ENCODE data around the gene FAM156A. TPM values are rescaled to one million over a fixed set of nuclear protein-coding genes. Genes with fewer than 3 reads are reported as not detected.
A peak's percentile ranks its signal among the peaks of the same experiment; 100 is the strongest.
"Not testable (repeated sequence)": the region's sequence is repeated elsewhere in the genome, so short reads cannot be mapped to it uniquely, and the experiment has no call there.

Gene FAM156A
- polyA plus RNA-seq, 3 donors = 16.7 to 21.7 (median 19.3) TPM

DNA sequence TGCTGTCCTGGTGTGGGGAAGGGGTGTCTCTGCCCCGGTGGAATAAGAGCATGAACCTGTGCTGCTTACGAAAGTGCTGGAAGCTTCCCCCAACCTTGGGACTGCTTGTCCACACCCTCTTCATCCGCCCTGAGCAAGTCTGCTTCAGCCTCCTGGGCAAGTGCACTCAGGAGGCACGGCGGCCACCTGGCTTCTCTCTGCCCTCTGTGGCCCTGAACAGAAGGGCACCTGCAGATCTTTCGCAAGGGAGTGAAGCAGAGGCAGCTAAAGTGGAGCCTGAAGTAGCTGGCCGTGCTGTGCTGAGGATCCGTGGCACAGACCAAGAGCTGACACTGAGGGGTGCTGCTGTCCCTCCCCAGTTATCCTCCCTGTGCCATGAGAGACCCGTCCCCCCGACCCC is 9.6 kb upstream of the FAM156A start:
- DNase-seq (ENCODE audit: low read depth in 3 of 3, low spot score in 2 of 3) = not testable (repeated sequence)

DNA sequence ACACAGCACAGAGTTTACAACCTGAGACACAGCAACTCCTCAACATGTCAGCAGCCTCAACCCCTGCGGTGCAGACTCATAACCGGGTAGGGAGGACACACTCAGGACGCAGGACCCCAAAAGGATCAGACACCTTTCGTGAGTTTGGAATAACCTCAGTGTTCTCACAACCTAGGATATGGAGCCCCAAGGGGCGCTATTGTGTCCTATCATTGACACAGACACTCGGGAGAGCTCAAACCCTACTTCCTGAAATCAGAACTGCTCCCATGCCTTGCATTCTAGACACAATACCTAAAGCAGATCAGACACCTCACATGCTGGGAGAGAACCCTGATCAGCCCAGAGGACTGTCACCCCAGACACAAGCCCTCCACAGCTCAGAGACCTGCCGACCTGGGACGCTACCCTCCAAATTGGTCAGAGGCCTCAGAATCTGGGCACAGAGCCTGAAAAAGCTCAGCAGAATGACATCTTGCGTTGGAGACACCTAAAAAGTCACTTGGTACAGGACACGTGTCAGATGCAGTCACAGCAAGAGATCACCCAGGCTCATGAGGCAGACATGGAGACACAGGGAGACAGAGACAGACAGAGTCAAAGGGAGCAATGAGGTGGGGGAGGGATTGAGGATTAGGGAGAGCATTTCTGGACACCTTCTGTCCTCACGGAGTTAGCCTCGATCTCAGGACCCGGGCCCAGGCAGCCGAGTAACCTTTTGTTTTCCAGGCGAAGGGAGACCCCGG is 8.8 kb upstream of the FAM156A start:
- not testable (repeated sequence) for DNase-seq (ENCODE audit: low read depth in 3 of 3, low spot score in 2 of 3)

DNA sequence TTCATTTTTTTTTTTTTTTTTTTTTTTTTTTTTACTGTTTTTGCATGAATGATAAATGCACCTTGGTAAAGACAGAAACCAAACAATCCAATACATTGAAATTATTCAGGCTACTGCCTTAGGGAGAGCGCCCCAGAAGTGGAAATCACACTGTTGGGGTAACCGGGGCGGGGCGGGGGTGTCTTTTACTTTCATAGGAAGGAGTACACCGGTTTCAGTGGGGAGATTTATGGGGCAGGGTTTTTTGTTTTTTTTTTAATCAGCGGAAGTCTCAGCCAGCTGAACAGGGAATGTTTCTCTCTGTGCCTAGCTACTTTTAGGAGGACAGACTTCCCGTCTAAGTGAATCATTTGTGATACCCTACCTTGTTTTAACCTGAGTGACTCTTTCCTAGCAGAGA is 643 bp upstream of the FAM156A start:
- not testable (repeated sequence) for DNase-seq (ENCODE audit: low read depth in 3 of 3, low spot score in 2 of 3)

DNA sequence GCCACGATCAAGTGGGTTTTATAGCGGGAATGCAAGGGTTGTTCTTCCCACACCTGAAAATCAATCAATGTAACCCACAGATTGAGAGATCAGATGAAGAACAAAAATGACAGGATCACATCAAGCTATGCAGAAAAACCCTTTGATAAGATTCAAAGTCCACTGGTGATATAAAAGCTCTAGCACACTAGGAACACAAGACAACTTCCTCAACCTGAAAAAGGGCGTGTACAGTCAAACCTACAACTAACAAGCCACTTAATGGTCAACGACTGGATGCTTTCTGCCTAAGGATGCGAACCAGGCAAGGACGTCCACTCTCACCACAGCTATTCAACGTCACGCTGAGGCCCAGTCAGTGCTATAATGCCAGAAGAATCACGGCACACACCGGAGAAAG is 8.4 kb downstream of the FAM156A start:
- DNase-seq (ENCODE audit: low read depth in 3 of 3, low spot score in 2 of 3) = not testable (repeated sequence)

DNA sequence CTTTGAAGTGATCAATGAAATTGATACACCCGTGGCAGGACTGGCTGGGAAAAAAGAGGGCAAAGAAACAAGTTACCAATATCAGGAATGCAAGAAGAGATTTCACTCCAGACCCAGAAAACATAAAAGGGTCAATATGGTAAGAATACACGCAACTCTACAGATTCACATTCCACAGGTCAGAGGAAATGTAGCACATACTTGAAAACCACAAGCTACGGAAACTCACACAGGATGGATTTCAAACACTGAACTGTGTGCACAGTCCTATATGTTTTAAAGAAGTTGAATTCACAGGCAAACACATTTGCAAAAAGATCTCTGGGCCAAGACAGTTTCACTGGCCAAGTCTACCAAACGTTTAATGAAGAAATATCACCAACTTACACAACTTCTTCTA is 9.0 kb downstream of the FAM156A start:
- DNase-seq (ENCODE audit: low read depth in 3 of 3, low spot score in 2 of 3) = not testable (repeated sequence)

DNA sequence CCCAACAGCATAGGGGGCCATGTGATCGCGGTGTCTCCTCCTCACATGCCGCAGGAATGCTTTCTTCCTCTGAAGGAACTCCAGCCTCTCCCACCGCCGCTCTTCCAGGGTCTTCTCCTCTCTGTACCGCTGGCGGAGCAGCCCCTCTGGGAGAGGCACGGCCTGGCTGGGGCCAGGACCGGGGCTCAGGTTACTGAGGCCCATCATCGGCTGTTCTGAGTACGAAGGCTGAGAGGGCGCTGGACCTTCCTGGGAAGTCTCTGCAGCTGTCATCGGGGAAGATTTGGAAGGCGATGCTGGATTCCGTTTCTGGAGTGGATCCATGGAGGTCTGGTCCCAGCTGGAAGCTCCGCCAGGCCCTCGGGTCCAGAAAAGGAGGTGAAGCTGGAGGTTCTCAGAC is 10.1 kb downstream of the FAM156A start:
- DNase-seq (ENCODE audit: low read depth in 3 of 3, low spot score in 2 of 3) = not testable (repeated sequence)

DNA sequence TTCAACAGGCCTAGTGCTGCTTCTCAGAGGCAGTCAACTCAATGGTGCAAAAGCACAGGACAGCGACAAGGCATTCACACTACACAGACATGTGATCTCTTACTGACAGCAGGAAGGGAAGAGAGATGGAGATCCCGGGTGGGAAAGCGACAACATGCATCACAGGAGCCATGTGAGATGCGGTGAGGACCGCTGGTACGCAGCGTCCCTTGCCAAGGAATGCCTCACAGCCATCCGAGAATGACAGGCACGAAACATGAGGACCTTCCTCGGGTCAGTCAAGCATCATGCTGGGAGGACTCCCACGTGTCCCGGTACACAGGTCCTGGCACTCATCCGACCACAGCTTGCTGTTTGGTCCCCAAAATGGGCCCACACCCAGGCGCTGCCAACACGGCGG is 10.8 kb downstream of the FAM156A start:
- not testable (repeated sequence) for DNase-seq (ENCODE audit: low read depth in 3 of 3, low spot score in 2 of 3)

DNA sequence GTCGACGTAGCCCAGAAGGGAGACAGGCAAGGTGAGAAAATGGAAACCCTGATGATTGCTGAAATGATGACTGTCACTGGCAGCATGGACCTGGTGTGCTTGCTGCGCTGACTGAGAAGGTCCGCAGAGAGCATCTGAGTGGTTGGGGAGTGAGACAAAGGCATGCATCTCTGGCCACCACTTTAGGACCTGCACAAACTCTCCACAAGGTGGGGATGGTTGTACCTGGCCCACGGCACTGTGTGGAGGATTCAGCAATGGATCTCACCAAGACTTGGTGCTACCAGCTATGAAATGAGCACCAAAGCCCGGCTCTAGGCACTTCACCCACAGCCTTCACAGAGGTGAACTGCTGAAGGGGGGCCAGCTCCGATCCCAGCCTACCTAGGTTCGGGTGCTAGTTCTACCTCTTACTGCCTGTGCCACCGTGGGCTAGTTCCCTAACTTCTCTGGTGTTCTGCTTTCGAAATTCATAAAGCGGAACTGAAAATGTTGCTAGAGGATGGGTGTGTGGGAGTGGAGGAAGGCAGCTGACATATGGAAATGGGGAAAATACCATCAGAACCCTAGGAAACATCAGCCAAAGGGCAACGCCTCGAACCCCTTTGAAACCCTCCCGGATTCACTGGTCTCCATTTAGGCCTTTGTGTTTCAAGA is 12.4 kb downstream of the FAM156A start:
- DNase-seq (ENCODE audit: low read depth in 3 of 3, low spot score in 2 of 3) = not testable (repeated sequence)

DNA sequence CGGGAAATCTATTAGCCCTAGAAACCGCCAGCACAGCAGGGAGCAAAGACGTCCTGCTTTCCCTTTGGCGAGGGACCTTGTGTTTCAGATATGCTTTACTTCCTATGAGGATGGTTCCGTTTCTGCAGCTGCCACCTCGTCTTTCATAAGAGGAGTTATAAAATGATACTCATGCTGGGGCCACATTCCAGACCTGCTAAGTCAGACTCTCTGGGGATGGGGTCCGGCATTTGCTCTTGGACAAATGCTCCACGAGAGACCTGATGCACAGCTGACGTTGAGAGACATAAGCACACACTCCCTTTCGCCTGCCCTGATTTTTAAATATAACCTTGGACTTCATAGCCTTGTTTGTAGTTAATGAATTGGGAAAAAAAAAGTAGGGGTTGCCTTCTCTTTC is 16.6 kb downstream of the FAM156A start:
- DNase-seq (ENCODE audit: low read depth in 3 of 3, low spot score in 2 of 3) = not testable (repeated sequence)

DNA sequence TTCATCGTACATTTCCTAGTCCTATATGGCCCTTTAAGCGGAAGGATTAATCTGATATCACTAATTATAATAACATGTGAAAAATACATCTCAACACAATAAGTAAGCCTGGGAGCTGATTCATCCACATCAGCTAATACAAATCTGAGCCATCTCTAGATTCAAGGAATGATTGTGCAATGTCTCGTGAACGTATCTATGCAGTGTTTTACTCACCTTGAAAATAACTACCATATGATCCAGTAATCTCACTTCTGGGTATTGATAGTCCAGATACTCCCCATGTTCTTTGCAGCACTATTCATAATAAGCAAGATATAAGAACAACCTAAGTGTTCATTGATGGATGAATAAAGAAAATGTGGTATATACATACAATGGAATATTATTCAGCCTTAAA is 17.6 kb downstream of the FAM156A start:
- DNase-seq (ENCODE audit: low read depth in 3 of 3, low spot score in 2 of 3) = not testable (repeated sequence)

DNA sequence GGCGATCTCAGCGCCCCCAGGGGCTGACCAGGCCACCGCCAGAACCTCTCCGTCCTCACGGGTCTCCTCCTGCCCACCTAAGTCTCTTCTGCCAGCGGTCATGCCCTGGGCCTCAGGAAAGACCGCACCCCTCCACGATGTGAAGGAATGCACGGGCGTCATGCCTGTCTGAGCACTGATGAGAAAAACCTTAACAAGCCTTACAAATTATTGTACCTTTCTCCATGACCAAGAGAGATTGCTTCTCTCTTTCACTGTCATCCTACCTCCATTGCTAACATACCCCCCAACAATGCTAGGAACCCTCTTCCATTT is 22.9 kb downstream of the FAM156A start:
- DNase-seq (ENCODE audit: low read depth in 3 of 3, low spot score in 2 of 3) = not testable (repeated sequence)

DNA sequence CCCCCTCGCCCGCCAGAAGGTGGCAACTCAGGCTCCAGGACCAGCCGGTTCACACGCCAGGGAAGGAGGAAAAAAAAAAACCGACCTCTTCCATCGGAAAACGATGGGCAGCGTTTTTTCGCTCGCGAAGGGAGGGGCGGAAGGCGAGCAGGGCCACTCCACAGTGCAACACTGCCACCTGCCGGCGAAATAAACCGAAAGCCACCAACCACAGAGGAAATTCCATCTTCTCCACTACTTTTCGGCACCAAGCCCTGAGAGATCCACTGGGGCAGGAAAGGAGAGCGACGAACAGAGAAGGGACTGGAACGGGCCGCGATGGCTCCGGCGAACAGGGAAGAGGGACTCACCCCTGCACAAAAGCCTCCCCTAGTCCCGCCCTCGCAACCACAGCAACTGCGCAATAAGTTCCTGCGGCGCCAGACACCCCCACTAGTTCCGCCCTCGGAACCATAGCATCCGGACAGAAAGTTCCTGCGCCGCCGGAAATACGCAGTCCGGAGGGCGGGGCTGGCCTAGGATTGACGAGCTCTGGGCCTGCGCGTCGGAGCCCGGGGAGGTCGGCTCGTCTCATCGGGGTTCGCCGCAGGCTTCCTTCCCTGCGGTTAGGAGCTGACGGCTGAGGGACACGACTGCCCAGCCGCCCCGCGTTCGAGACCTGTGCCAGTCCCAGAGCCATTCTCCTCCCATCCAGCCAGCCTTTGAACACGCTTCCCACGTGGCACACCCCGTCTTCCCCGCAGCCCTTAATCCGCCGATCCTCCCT is 23.4 kb downstream of the FAM156A start:
- DNase-seq (ENCODE audit: low read depth in 3 of 3, low spot score in 2 of 3) = peak; percentile 77 to 80 (median 79)

DNA sequence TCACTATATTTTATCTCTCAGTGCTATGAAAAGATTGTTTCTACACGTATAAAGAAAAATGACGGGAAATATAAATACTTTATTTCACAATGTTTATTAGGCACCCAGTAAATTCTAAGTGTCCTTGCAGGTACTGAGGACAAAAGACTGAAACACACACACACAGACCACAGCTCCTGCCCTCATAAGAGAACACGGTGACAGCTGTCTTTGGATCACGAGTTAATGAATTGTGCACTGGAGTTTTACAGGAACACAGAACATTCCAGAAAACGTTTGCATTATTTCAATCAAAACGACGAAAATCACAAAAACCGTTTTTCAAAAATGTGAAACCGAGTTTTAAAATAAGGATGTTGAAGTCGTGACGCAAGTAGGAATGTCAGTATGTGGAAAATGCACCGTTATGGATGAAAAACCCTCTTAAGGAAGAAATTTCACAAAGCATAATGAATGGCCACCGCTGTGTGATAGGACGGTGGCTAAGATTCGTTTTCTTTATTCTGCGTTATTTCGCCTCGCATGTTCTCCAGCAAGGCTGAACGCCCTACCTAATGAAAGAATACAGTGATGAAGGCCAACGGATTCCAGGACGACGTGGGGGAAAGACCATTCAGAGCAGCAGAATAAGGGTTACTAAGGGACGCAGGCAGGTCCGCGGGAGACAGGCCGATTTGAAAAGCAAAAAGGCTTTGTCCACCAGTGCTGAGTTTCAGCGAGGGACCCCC is 24.2 kb downstream of the FAM156A start:
- no peak for DNase-seq (ENCODE audit: low read depth in 3 of 3, low spot score in 2 of 3)

DNA sequence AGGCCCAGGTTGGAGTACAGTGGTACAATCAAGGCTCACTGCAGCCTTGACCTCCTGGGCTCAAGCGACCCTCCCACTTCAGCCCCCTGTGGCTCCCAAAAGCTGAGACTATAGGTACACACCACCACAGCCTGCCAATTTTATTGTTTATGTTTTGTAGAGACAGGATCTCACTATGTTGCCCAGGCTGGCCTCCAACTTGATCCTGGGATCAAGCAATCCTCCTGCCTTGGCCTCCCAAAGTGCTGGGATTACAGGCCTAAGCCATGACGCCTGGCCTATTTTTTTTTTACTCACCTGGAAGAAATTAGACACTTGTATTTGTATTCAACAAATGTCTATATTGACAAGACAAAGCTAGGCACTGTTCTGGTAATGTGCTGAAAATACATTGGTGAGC is 25.1 kb downstream of the FAM156A start:
- no peak for DNase-seq (ENCODE audit: low read depth in 3 of 3, low spot score in 2 of 3)

DNA sequence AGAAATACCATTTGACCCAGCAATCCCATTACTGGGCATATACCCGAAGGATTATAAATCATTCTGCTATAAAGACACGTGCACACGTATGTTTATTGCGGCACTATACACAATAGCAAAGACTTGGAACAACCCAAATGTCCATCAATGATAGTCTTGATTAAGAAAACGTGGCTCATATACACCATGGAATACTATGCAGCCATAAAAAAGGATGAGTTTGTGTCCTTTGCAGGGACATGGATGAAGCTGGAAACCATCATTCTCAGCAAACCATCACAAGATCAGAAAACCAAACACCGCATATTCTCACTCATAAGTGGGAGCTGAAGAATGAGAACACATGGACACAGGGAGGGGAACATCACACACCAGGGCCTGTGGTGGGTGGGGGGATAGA is 28.1 kb downstream of the FAM156A start:
- DNase-seq (ENCODE audit: low read depth in 3 of 3, low spot score in 2 of 3) = not testable (repeated sequence)

DNA sequence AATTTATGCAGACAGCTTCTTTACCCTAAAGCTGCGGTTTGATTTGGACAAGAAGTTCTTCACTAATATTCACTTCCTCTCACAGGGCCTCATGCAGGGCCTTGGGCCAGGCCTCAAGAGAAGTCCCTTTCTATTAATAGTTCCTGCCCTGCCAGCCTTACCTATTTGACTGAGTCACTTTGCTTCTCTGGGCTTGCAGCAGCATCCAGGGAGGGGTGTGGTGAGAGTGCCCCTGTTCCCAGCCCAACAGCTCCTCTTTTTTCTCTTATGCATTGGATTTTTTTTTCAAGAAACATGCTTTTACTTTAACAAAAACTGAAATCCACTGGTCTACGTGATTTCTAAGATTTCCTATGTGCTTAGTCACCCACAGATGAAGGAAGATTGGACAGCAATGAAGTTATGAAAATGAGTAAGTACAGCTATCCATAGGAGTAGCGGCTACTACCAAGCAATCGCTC is 34.5 kb downstream of the FAM156A start:
- DNase-seq (ENCODE audit: low read depth in 3 of 3, low spot score in 2 of 3) = no peak

DNA sequence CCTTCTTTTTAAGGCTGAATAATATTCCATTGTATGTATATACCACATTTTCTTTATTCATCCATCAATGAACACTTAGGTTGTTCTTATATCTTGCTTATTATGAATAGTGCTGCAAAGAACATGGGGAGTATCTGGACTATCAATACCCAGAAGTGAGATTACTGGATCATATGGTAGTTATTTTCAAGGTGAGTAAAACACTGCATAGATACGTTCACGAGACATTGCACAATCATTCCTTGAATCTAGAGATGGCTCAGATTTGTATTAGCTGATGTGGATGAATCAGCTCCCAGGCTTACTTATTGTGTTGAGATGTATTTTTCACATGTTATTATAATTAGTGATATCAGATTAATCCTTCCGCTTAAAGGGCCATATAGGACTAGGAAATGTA is 43.6 kb downstream of the FAM156A start:
- not testable (repeated sequence) for DNase-seq (ENCODE audit: low read depth in 3 of 3, low spot score in 2 of 3)

DNA sequence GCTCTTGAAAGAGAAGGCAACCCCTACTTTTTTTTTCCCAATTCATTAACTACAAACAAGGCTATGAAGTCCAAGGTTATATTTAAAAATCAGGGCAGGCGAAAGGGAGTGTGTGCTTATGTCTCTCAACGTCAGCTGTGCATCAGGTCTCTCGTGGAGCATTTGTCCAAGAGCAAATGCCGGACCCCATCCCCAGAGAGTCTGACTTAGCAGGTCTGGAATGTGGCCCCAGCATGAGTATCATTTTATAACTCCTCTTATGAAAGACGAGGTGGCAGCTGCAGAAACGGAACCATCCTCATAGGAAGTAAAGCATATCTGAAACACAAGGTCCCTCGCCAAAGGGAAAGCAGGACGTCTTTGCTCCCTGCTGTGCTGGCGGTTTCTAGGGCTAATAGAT is 44.6 kb downstream of the FAM156A start:
- DNase-seq (ENCODE audit: low read depth in 3 of 3, low spot score in 2 of 3) = not testable (repeated sequence)

DNA sequence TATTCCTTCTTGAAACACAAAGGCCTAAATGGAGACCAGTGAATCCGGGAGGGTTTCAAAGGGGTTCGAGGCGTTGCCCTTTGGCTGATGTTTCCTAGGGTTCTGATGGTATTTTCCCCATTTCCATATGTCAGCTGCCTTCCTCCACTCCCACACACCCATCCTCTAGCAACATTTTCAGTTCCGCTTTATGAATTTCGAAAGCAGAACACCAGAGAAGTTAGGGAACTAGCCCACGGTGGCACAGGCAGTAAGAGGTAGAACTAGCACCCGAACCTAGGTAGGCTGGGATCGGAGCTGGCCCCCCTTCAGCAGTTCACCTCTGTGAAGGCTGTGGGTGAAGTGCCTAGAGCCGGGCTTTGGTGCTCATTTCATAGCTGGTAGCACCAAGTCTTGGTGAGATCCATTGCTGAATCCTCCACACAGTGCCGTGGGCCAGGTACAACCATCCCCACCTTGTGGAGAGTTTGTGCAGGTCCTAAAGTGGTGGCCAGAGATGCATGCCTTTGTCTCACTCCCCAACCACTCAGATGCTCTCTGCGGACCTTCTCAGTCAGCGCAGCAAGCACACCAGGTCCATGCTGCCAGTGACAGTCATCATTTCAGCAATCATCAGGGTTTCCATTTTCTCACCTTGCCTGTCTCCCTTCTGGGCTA is 48.9 kb downstream of the FAM156A start:
- DNase-seq (ENCODE audit: low read depth in 3 of 3, low spot score in 2 of 3) = not testable (repeated sequence)

DNA sequence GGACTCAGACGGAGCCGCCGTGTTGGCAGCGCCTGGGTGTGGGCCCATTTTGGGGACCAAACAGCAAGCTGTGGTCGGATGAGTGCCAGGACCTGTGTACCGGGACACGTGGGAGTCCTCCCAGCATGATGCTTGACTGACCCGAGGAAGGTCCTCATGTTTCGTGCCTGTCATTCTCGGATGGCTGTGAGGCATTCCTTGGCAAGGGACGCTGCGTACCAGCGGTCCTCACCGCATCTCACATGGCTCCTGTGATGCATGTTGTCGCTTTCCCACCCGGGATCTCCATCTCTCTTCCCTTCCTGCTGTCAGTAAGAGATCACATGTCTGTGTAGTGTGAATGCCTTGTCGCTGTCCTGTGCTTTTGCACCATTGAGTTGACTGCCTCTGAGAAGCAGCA is 50.4 kb downstream of the FAM156A start:
- not testable (repeated sequence) for DNase-seq (ENCODE audit: low read depth in 3 of 3, low spot score in 2 of 3)

Data from right renal cortex interstitium (tissue), 3 donors.